ENCODE measurements around the gene SMIM12.

SMIM12 gene

GRCh38 chr1:34904236-34905097, 44.9 kb upstream of the SMIM12 start:
- DNase-seq (ENCODE audit: low read depth, low spot score): no peak
- in situ Hi-C loops (cut with HindIII; ENCODE audit: low sequenced_read_pairs): no loop called here
- TF ChIP-seq, protein P1, sequence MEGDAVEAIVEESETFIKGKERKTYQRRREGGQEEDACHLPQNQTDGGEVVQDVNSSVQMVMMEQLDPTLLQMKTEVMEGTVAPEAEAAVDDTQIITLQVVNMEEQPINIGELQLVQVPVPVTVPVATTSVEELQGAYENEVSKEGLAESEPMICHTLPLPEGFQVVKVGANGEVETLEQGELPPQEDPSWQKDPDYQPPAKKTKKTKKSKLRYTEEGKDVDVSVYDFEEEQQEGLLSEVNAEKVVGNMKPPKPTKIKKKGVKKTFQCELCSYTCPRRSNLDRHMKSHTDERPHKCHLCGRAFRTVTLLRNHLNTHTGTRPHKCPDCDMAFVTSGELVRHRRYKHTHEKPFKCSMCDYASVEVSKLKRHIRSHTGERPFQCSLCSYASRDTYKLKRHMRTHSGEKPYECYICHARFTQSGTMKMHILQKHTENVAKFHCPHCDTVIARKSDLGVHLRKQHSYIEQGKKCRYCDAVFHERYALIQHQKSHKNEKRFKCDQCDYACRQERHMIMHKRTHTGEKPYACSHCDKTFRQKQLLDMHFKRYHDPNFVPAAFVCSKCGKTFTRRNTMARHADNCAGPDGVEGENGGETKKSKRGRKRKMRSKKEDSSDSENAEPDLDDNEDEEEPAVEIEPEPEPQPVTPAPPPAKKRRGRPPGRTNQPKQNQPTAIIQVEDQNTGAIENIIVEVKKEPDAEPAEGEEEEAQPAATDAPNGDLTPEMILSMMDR (IDR thresholded peaks at IDR 0.05; ENCODE audit: low read depth, low read length): no peak
- H3K4me3 ChIP-seq (ENCODE audit: low read depth, low read length): no peak overlapping the region

DNA sequence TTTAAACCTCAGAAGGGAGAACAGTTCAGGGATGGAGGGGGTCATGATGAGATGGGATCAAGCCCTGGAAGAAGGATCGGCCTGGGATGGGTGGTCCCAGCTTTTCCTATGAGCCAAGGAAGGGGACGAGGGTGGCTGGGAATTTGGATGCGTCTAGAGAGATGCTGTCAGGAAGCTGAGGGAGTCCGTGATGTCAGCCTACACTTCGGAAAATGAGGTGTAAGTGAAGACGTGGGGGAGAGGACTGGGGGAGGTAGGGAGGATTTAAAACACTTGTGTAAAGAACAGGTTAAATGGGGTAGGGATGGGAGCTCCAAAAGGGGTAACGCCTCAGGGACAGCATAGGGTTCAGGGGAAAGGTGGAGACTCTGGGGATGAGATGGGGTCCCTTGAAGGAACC, 42.4 kb upstream of the SMIM12 start:
- in situ Hi-C loops (cut with HindIII; ENCODE audit: low sequenced_read_pairs): no loop called here
- TF ChIP-seq, protein P1 (IDR thresholded peaks at IDR 0.05; ENCODE audit: low read depth, low read length): no peak
- H3K4me3 ChIP-seq (ENCODE audit: low read depth, low read length): no peak overlapping the region
- no peak for DNase-seq (ENCODE audit: low read depth, low spot score)

DNA sequence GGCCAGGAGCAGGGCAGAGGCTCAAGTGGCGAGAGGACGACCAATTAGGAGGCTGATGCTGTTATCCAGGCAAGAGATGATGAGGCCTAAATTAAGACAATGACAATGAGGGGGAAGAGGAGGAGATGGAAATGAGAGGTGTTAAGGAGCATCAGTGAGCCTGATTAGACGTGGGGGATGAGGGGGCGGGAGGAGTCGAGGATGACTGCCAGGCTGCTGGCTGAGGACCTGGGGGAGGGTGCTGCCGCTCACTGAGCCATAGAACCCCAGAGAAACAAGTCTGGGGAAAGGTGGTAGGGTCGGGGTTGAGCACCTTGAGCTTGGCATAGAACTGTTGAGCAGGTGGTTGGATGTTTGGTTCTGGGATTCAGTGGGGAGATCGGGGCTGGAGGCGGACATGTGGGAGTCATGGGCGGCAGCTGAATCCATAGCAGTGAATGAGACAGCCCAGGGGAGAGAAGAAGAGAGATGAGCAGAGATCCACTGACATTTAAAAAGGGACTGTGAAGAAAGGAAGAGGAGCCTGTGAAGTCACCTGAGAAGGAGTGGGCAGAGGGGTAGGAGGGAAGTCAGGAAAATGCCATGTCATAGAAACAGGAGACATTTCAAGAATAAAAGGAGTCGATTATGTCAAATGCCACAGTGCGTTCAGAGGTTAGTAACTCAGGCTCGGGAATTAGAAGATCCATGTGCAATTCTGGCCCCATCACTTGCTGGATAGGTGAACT, 41.4 kb upstream of the SMIM12 start:
- no peak for DNase-seq (ENCODE audit: low read depth, low spot score)
- TF ChIP-seq, protein P1 (IDR thresholded peaks at IDR 0.05; ENCODE audit: low read depth, low read length): no peak
- H3K4me3 ChIP-seq (ENCODE audit: low read depth, low read length): no peak overlapping the region
- in situ Hi-C loops (cut with HindIII; ENCODE audit: low sequenced_read_pairs): no loop called here

GRCh38 chr1:34899906-34900305, 40.4 kb upstream of the SMIM12 start:
- in situ Hi-C loops (cut with HindIII; ENCODE audit: low sequenced_read_pairs): no loop called here
- TF ChIP-seq, protein P1 (IDR thresholded peaks at IDR 0.05; ENCODE audit: low read depth, low read length): no peak
- H3K4me3 ChIP-seq (ENCODE audit: low read depth, low read length): no peak overlapping the region
- no peak for DNase-seq (ENCODE audit: low read depth, low spot score)

GRCh38 chr1:34899471-34899870, 39.9 kb upstream of the SMIM12 start:
- no peak for DNase-seq (ENCODE audit: low read depth, low spot score)
- in situ Hi-C loops (cut with HindIII; ENCODE audit: low sequenced_read_pairs): no loop called here
- TF ChIP-seq, protein P1 (IDR thresholded peaks at IDR 0.05; ENCODE audit: low read depth, low read length): no peak
- no peak overlapping the region for H3K4me3 ChIP-seq (ENCODE audit: low read depth, low read length)

DNA sequence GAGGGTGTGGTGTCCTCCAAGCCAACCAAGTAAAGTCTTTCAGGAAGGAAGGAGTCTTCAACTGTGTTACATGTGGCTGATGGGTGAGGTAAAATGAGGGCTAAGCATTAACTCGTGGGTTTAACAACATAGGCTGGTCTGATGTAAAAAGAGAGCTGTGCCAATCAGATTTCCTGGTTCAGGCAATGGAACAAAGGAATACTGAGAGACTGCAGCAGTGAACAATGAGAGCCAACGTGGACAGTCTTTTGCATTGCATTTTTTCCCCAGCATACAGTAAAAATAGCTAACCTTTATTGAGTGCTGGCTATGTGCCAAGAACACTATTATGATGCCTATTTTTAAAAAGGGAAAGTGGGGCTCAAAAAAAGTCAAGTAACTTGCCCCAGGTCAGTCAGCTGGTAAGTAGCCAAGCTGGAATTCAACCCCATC, 38.8 kb upstream of the SMIM12 start:
- no peak overlapping the region for H3K4me3 ChIP-seq (ENCODE audit: low read depth, low read length)
- in situ Hi-C loops (cut with HindIII; ENCODE audit: low sequenced_read_pairs): no loop called here
- TF ChIP-seq, protein P1 (IDR thresholded peaks at IDR 0.05; ENCODE audit: low read depth, low read length): no peak
- DNase-seq (ENCODE audit: low read depth, low spot score): no peak

Data from astrocyte of the spinal cord (primary cell).